GM23338 (cell line): ENCODE results near the gene SMTNL1.

Experiments used
- CREB1 ChIP-seq: fragments of 250-450 bp; sonication (Bioruptor Pico); IDR thresholded peaks from 2 replicates; pipeline ENCODE4 v1.5.0; 2020; ENCODE audit warnings: low read depth, mild to moderate bottlenecking, moderate library complexity
- EZH2 ChIP-seq: fragments of 200-600 bp; sonication (generic); IDR thresholded peaks from one replicate; pipeline ENCODE4 v1.8.0; 2017; ENCODE audit warnings: antibody characterized with exemption, mild to moderate bottlenecking, low read depth; ENCODE audit not compliant: unreplicated experiment
- EZH2phosphoT487 ChIP-seq: fragments of 200-600 bp; sonication (generic); IDR thresholded peaks from one replicate; pipeline ENCODE4 v1.8.1; 2018; ENCODE audit warnings: antibody characterized with exemption; ENCODE audit not compliant: unreplicated experiment
- JUNB ChIP-seq: IDR thresholded peaks from one replicate; pipeline ENCODE4 v1.6.1; 2016; ENCODE audit warnings: antibody characterized with exemption; ENCODE audit not compliant: unreplicated experiment
- POLR2AphosphoS5 ChIP-seq: IDR thresholded peaks from 2 replicates; pipeline ENCODE4 v1.6.1; 2016; ENCODE audit warnings: antibody characterized with exemption, low read depth
- STAT1 ChIP-seq: IDR thresholded peaks from one replicate; pipeline ENCODE4 v1.6.1; 2016; ENCODE audit warnings: antibody characterized with exemption; ENCODE audit not compliant: unreplicated experiment
- ZNF114 ChIP-seq: fragments of 250-450 bp; sonication (Bioruptor Pico); IDR thresholded peaks from 2 replicates; pipeline ENCODE4 v1.5.0; 2020; ENCODE audit warnings: mild to moderate bottlenecking, moderate library complexity
- ZNF331 ChIP-seq: fragments of 250-450 bp; sonication (Bioruptor Pico); IDR thresholded peaks from 2 replicates; pipeline ENCODE4 v1.5.0; 2020; ENCODE audit warnings: low read depth, mild to moderate bottlenecking, moderate library complexity
- TF ChIP-seq, protein P1 (sequence below): IDR thresholded peaks from 2 replicates; pipeline ENCODE4 v1.6.1; 2016; ENCODE audit warnings: antibody characterized with exemption
- TF ChIP-seq, protein P2 (sequence below), 2 experiments: fragments of 200-600 bp in 1 of 2; sonication (generic) in 1 of 2; conservative IDR thresholded peaks; 2 replicates each; pipeline versions ENCODE4 v1.5.1 to v1.6.1; 2016 to 2017; ENCODE audit warnings: antibody characterized with exemption in 2 of 2, low read depth in 2 of 2, mild to moderate bottlenecking in 2 of 2, moderate library complexity in 1 of 2
- TF ChIP-seq, protein P3 (sequence below): IDR thresholded peaks from one replicate; pipeline ENCODE4 v1.6.1; 2018; ENCODE audit warnings: antibody characterized with exemption; ENCODE audit not compliant: unreplicated experiment

DNA sequence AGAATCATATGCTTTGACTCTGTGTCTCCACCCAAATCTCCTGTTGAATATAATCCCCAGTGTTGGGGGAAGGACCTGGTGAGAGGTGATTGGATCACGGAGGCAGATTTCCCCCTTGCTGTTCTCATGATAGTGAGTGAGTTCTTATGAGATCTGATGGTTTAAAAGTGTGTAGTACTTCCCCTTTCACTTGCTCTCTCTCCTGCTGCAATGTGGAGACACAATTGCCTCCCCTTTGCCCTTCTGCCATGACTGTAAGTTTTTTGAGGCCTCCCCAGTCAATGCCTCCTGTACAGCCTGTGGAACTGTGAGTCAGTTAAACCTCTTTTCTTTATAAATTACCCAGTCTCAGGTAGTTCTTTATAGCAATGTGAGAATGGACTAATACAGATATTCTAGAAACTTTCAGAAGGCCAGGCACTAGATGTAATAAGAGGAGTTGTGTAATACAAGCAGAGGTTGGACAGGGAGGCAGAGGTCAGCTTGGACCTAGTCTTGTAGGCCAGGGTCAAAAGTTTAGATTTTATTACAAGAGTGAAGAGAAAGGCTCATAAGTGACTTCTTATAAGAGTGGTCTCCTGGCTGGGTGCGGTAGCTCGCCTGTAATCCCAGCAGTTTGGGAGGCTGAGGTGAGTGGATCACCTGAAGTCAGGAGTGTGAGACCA is 50.8 kb downstream of the SMTNL1 start:
- TF ChIP-seq, protein P1, sequence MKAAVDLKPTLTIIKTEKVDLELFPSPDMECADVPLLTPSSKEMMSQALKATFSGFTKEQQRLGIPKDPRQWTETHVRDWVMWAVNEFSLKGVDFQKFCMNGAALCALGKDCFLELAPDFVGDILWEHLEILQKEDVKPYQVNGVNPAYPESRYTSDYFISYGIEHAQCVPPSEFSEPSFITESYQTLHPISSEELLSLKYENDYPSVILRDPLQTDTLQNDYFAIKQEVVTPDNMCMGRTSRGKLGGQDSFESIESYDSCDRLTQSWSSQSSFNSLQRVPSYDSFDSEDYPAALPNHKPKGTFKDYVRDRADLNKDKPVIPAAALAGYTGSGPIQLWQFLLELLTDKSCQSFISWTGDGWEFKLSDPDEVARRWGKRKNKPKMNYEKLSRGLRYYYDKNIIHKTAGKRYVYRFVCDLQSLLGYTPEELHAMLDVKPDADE = no peak
- TF ChIP-seq, protein P2, sequence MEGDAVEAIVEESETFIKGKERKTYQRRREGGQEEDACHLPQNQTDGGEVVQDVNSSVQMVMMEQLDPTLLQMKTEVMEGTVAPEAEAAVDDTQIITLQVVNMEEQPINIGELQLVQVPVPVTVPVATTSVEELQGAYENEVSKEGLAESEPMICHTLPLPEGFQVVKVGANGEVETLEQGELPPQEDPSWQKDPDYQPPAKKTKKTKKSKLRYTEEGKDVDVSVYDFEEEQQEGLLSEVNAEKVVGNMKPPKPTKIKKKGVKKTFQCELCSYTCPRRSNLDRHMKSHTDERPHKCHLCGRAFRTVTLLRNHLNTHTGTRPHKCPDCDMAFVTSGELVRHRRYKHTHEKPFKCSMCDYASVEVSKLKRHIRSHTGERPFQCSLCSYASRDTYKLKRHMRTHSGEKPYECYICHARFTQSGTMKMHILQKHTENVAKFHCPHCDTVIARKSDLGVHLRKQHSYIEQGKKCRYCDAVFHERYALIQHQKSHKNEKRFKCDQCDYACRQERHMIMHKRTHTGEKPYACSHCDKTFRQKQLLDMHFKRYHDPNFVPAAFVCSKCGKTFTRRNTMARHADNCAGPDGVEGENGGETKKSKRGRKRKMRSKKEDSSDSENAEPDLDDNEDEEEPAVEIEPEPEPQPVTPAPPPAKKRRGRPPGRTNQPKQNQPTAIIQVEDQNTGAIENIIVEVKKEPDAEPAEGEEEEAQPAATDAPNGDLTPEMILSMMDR (conservative IDR thresholded peaks at IDR 0.05; ENCODE audit: low read depth in 2 of 2) = no peak
- TF ChIP-seq POLR2AphosphoS5 = no peak
- no peak for TF ChIP-seq EZH2
- TF ChIP-seq, protein P3, sequence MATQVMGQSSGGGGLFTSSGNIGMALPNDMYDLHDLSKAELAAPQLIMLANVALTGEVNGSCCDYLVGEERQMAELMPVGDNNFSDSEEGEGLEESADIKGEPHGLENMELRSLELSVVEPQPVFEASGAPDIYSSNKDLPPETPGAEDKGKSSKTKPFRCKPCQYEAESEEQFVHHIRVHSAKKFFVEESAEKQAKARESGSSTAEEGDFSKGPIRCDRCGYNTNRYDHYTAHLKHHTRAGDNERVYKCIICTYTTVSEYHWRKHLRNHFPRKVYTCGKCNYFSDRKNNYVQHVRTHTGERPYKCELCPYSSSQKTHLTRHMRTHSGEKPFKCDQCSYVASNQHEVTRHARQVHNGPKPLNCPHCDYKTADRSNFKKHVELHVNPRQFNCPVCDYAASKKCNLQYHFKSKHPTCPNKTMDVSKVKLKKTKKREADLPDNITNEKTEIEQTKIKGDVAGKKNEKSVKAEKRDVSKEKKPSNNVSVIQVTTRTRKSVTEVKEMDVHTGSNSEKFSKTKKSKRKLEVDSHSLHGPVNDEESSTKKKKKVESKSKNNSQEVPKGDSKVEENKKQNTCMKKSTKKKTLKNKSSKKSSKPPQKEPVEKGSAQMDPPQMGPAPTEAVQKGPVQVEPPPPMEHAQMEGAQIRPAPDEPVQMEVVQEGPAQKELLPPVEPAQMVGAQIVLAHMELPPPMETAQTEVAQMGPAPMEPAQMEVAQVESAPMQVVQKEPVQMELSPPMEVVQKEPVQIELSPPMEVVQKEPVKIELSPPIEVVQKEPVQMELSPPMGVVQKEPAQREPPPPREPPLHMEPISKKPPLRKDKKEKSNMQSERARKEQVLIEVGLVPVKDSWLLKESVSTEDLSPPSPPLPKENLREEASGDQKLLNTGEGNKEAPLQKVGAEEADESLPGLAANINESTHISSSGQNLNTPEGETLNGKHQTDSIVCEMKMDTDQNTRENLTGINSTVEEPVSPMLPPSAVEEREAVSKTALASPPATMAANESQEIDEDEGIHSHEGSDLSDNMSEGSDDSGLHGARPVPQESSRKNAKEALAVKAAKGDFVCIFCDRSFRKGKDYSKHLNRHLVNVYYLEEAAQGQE = no peak
- no peak for TF ChIP-seq EZH2phosphoT487
- TF ChIP-seq CREB1 = no peak
- TF ChIP-seq ZNF114 (CRISPR knock-in tag) = no peak
- TF ChIP-seq ZNF331 = no peak
- TF ChIP-seq JUNB = no peak
- no peak for TF ChIP-seq STAT1
